ENCODE results near the gene SGCD.

GRCh38 chr5:156570615-156571014 lies 243.7 kb downstream of the SGCD start:
- TF ChIP-seq CTCF (IDR thresholded peaks at IDR 0.05) (no peak), POLR2A (IDR thresholded peaks at IDR 0.05) (no peak)

All from heart left ventricle (tissue), 13 donors.